Panc1 (cell line): ENCODE results near the gene DUSP12. TPM values are rescaled to one million over a fixed set of nuclear protein-coding genes. Genes with fewer than 3 reads are reported as not detected.

Experiments
- ATAC-seq: fragments of 200-7000 bp; cut with Tn5 transposase; 2 replicates; pipeline ENCODE4 v1.9.1; 2020; ENCODE audit warnings: mild to moderate bottlenecking, moderate library complexity
- BruUV-seq: library from RNA; stranded (reverse); fragments of 400-500 nt; replicated peaks from 2 replicates; lab custom pipeline; 2021; lab: Mats Ljungman, UMichigan
- CTCF ChIA-PET: fragments of 300-600 bp; sonication (Branson Sonifier 250); formaldehyde crosslinking; loops from one replicate; lab custom pipeline; 2022; ENCODE audit warnings: antibody characterized with exemption; lab: Charles Lee
- POLR2A ChIA-PET: fragments of 300-600 bp; sonication (Branson Sonifier 250); formaldehyde crosslinking; loops from one replicate; lab custom pipeline; 2022; ENCODE audit warnings: antibody characterized with exemption; lab: Charles Lee
- DNase-seq: peaks from one replicate; pipeline ENCODE4 v3.0.0-alpha.2; 2010; ENCODE audit warnings: low read depth, low spot score
- H3K27ac ChIP-seq: 2 replicates; pipeline ENCODE4 v1.5.1; 2011; ENCODE audit warnings: mild to moderate bottlenecking, low read length, inconsistent platforms
- H3K27me3 ChIP-seq: fragments of 200-500 bp; sonication (Bioruptor generic); 2 replicates; pipeline ENCODE4 v1.6.0; 2014; ENCODE audit warnings: low read length, inconsistent platforms; ENCODE audit not compliant: control insufficient read depth, insufficient read depth
- H3K36me3 ChIP-seq: fragments of 200-500 bp; sonication (Bioruptor generic); 2 replicates; pipeline ENCODE4 v1.5.1; 2014; ENCODE audit warnings: inconsistent platforms, mild to moderate bottlenecking, low read length, moderate library complexity; ENCODE audit not compliant: control insufficient read depth, insufficient read depth
- H3K4me1 ChIP-seq: 2 replicates; pipeline ENCODE4 v1.5.1; 2011; ENCODE audit warnings: inconsistent platforms, mild to moderate bottlenecking, low read length, moderate library complexity; ENCODE audit not compliant: control insufficient read depth, insufficient read depth
- H3K4me3 ChIP-seq, 2 experiments: 2 replicates each; pipeline ENCODE4 v1.5.1; 2011 to 2012; ENCODE audit warnings: low read depth in 2 of 2, low read length in 2 of 2, mild to moderate bottlenecking in 2 of 2, inconsistent platforms in 1 of 2, moderate library complexity in 1 of 2
- H3K9me3 ChIP-seq: fragments of 200-500 bp; sonication (Bioruptor generic); 2 replicates; pipeline ENCODE4 v1.5.1; 2014; ENCODE audit warnings: low read depth, mild to moderate bottlenecking, inconsistent platforms, low read length, moderate library complexity; ENCODE audit not compliant: control insufficient read depth, insufficient read depth
- CTCF ChIP-seq: fragments of 450-650 bp; IDR thresholded peaks from 2 replicates; pipeline ENCODE4 v1.5.1; 2017; ENCODE audit warnings: mild to moderate bottlenecking
- POLR2AphosphoS5 ChIP-seq: IDR thresholded peaks from 2 replicates; pipeline ENCODE4 v1.6.1; 2012; ENCODE audit warnings: mild to moderate bottlenecking, low read depth, low read length, moderate library complexity
- SIN3A ChIP-seq: IDR thresholded peaks from 2 replicates; pipeline ENCODE4 v1.6.1; 2012; ENCODE audit warnings: low read depth, mild to moderate bottlenecking, low read length, moderate library complexity, borderline replicate concordance; ENCODE audit not compliant: insufficient read depth
- TCF7L2 ChIP-seq: IDR thresholded peaks from 2 replicates; pipeline ENCODE4 v1.6.1; 2011; ENCODE audit warnings: mild to moderate bottlenecking, low read depth, low read length, inconsistent platforms
- in situ Hi-C: cut with HindIII; loops from 2 replicates; pipeline ENCODE4 v1.10.0; 2016; ENCODE audit warnings: low sequenced_read_pairs, low pct_unique_long_range_greater_than_20kb
- intact Hi-C: fragments of 100-400 bp; cut with micrococcal nuclease; formaldehyde crosslinking; loops from one replicate; pipeline ENCODE4 v1.10.0; 2022; ENCODE audit not compliant: unreplicated experiment
- total RNA-seq: library from RNA; stranded (reverse); gene quantifications from one replicate; pipeline ENCODE4 v1.2.1, GENCODE V29; 2021; ENCODE audit not compliant: unreplicated experiment
- TF ChIP-seq, protein P1 (sequence below), 2 experiments: IDR thresholded peaks; 2 replicates each; pipeline ENCODE4 v1.6.1; 2011 to 2012; ENCODE audit warnings: low read depth in 2 of 2, control low read depth in 1 of 2, low read length in 1 of 2, mild to moderate bottlenecking in 1 of 2, moderate library complexity in 1 of 2; ENCODE audit not compliant: insufficient read depth in 1 of 2

DUSP12 gene
- total RNA-seq, 1 experiment from 2014 or later: 22.0 TPM

- Histone ChIP-seq H3K36me3 (no peaks in the 10 kb centered on the region), H3K27ac (no peak overlapping the region), H3K27me3 (no peaks in the 10 kb centered on the region), H3K4me3 (no peak overlapping the region), H3K9me3 (no peaks in the 10 kb centered on the region), H3K4me1 (no peaks in the 10 kb centered on the region)
- DNase-seq (no peak), ATAC-seq (no peak)
- in situ Hi-C loops: no loop called here
- POLR2A ChIA-PET: no interaction called here
- no TSS peak for BruUV-seq
- intact Hi-C loops: no loop called here
- no peak for TF ChIP-seq POLR2AphosphoS5
- no peak for TF ChIP-seq SIN3A
- TF ChIP-seq, protein P1, sequence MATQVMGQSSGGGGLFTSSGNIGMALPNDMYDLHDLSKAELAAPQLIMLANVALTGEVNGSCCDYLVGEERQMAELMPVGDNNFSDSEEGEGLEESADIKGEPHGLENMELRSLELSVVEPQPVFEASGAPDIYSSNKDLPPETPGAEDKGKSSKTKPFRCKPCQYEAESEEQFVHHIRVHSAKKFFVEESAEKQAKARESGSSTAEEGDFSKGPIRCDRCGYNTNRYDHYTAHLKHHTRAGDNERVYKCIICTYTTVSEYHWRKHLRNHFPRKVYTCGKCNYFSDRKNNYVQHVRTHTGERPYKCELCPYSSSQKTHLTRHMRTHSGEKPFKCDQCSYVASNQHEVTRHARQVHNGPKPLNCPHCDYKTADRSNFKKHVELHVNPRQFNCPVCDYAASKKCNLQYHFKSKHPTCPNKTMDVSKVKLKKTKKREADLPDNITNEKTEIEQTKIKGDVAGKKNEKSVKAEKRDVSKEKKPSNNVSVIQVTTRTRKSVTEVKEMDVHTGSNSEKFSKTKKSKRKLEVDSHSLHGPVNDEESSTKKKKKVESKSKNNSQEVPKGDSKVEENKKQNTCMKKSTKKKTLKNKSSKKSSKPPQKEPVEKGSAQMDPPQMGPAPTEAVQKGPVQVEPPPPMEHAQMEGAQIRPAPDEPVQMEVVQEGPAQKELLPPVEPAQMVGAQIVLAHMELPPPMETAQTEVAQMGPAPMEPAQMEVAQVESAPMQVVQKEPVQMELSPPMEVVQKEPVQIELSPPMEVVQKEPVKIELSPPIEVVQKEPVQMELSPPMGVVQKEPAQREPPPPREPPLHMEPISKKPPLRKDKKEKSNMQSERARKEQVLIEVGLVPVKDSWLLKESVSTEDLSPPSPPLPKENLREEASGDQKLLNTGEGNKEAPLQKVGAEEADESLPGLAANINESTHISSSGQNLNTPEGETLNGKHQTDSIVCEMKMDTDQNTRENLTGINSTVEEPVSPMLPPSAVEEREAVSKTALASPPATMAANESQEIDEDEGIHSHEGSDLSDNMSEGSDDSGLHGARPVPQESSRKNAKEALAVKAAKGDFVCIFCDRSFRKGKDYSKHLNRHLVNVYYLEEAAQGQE (IDR thresholded peaks at IDR 0.05; ENCODE audit: insufficient read depth in 1 of 2, low read depth in 2 of 2, low read length in 1 of 2): no peak
- no peak for TF ChIP-seq TCF7L2
- no peak for TF ChIP-seq CTCF
- CTCF ChIA-PET: no interaction called here
These were observed 56.0 kb downstream of the DUSP12 start for GRCh38 chr1:161805399-161806197.

Other genes starting within 250 kb of the DUSP12 start
- 0.28 TPM for gene FCGR2A, start 244.3 kb upstream of the DUSP12 start, total RNA-seq
- 0.44 TPM for gene HSPA6, start 225.2 kb upstream of the DUSP12 start, total RNA-seq
- gene FCGR3A, start 200.0 kb upstream of the DUSP12 start, total RNA-seq: 0.13 TPM
- not detected for gene FCGR3B, start 118.6 kb upstream of the DUSP12 start, total RNA-seq
- 0.15 TPM for gene FCGR2B, start 86.6 kb upstream of the DUSP12 start, total RNA-seq
- 0.15 TPM for gene FCRLA, start 42.6 kb upstream of the DUSP12 start, total RNA-seq
- gene FCRLB, start 28.2 kb upstream of the DUSP12 start, total RNA-seq: 0.41 TPM
- gene ATF6, start 16.5 kb downstream of the DUSP12 start, total RNA-seq: 16.4 TPM